ENCODE results near the gene PDE11A. TPM values are rescaled to one million over a fixed set of nuclear protein-coding genes. Genes with fewer than 3 reads are reported as not detected.

The PDE11A gene
- total and polyA plus RNA-seq, 2 of the 13 experiments (the other 11 are each of a cell fraction or from before 2014, with no cell fraction given) = 1.2 to 1.7 TPM

GRCh38 chr2:177754492-177754873 lies 318.1 kb downstream of the PDE11A start (continued):
- TF ChIP-seq AHDC1 (CRISPR knock-in tag; IDR thresholded peaks at IDR 0.05; ENCODE audit: borderline replicate concordance) = no peak
- TF ChIP-seq ZSCAN31 (CRISPR knock-in tag; IDR thresholded peaks at IDR 0.05; ENCODE audit: low read depth) = no peak
- TF ChIP-seq POGZ (CRISPR knock-in tag; IDR thresholded peaks at IDR 0.05) = no peak
- no peak for TF ChIP-seq ZNF552 (CRISPR knock-in tag; IDR thresholded peaks at IDR 0.05; ENCODE audit: borderline replicate concordance)

- 55% methylated on average over 5 of the region's 5 CpGs for WGBS (ENCODE audit: low lambda C conversion rate)
- Histone ChIP-seq H4K20me1 (ENCODE audit: insufficient read depth, low read length) (no peaks in the 10 kb centered on the region), H3K9ac (ENCODE audit: insufficient read depth, low read depth, low read length) (no peak overlapping the region), H3K4me1 (ENCODE audit: insufficient read depth, low read length) (no peaks in the 10 kb centered on the region), H3K9me3 (ENCODE audit: low read length) (no peaks in the 10 kb centered on the region), H3K79me2 (ENCODE audit: insufficient read depth, low read length) (no peaks in the 10 kb centered on the region), H3K27me3 (ENCODE audit: control insufficient read depth in 1 of 2, insufficient read depth in 2 of 2, low read length in 2 of 2) (no peaks in the 10 kb centered on the region), H3K4me3 (replicated peaks in 1 of 3; ENCODE audit: insufficient read depth in 1 of 3, low read depth in 2 of 3, low read length in 3 of 3) (no peak overlapping the region), H2AFZ (ENCODE audit: low read length) (no peak overlapping the region), H3K4me2 (ENCODE audit: low read depth, low read length) (no peak overlapping the region), H3K36me3 (replicated peaks in 1 of 2; ENCODE audit: control insufficient read depth in 1 of 2, insufficient read depth in 2 of 2, low read length in 2 of 2) (no peaks in the 10 kb centered on the region), H3K27ac (ENCODE audit: extremely low read length, insufficient read depth, low read length) (no peak overlapping the region)
- BruUV-seq (replicated peaks) = no TSS peak
- DNase-seq (ENCODE audit: low spot score) (no peak), ATAC-seq (no peak), FAIRE-seq (no peak)
- POLR2A ChIA-PET = no interaction called here
- intact Hi-C loops (cut with micrococcal nuclease; ENCODE audit: unreplicated experiment) (loop anchor here (10.0 kb wide), 1 partner anchor 609 kb away; no protein-coding TSS in a partner anchor), in situ Hi-C loops (cut with HindIII; ENCODE audit: extremely low pct_ligation_motif_present, low pct_unique_long_range_greater_than_20kb) (no loop called here)
- CTCF ChIA-PET (ENCODE audit: low intra/inter-chr PET ratio, low total read pairs) = no interaction called here
- TF ChIP-seq PAX8 (CRISPR knock-in tag; IDR thresholded peaks at IDR 0.05; ENCODE audit: borderline replicate concordance) (no peak), GFI1 (CRISPR knock-in tag; IDR thresholded peaks at IDR 0.05; ENCODE audit: borderline replicate concordance) (no peak), ZBTB21 (CRISPR knock-in tag; IDR thresholded peaks at IDR 0.05) (no peak), ZNF563 (CRISPR knock-in tag; IDR thresholded peaks at IDR 0.05) (no peak), CHCHD3 (CRISPR knock-in tag; IDR thresholded peaks at IDR 0.05) (no peak), ZNF616 (CRISPR knock-in tag; IDR thresholded peaks at IDR 0.05; ENCODE audit: low read depth) (no peak), ZNF639 (CRISPR knock-in tag; conservative IDR thresholded peaks at IDR 0.05) (no peak), MTF1 (CRISPR knock-in tag; IDR thresholded peaks at IDR 0.05) (no peak), ZNF17 (CRISPR knock-in tag; IDR thresholded peaks at IDR 0.05) (no peak), ZBTB7B (CRISPR knock-in tag; IDR thresholded peaks at IDR 0.05) (no peak), SRSF4 (IDR thresholded peaks at IDR 0.05; ENCODE audit: low read depth, low read length, poor library complexity, severe bottlenecking) (no peak), KLF11 (CRISPR knock-in tag; IDR thresholded peaks at IDR 0.05) (no peak), ZNF558 (CRISPR knock-in tag; IDR thresholded peaks at IDR 0.05; ENCODE audit: borderline replicate concordance) (no peak), ZNF644 (CRISPR knock-in tag; IDR thresholded peaks at IDR 0.05; ENCODE audit: low read depth) (no peak)
Observed at GRCh38 chr2:177753682-177754491, 318.7 kb downstream of the PDE11A start.
